ENCODE measurements around the gene ST6GALNAC1.

GRCh38 chr17:76642032-76642561 is 1.5 kb downstream of the ST6GALNAC1 start:
- no peak for TF ChIP-seq CTCF (IDR thresholded peaks at IDR 0.05)
- TF ChIP-seq POLR2A (IDR thresholded peaks at IDR 0.05) = no peak
- TF ChIP-seq POLR2AphosphoS5 (IDR thresholded peaks at IDR 0.05) = no peak
- TF ChIP-seq EP300 (IDR thresholded peaks at IDR 0.05; ENCODE audit: low read depth) = no peak

Data from transverse colon (tissue), 4 donors.